ENCODE measurements around the gene EXD3. TPM values are rescaled to one million over a fixed set of nuclear protein-coding genes. Genes with fewer than 3 reads are reported as not detected.

EXD3 gene
- total RNA-seq, 2 experiments from 2014 or later: 8.1 to 9.0 TPM

- no peaks in the 10 kb centered on the region for H3K36me3 Mint-ChIP-seq (ENCODE audit: low read depth)
- no peak for TF ChIP-seq CTCF (IDR thresholded peaks at IDR 0.05)
- H3K4me3 Mint-ChIP-seq: no peak overlapping the region
- intact Hi-C loops (cut with micrococcal nuclease): loop anchor here (10.0 kb wide), 1 partner anchor 219 kb away; no protein-coding TSS in a partner anchor
- ATAC-seq: no peak
- ChIA-PET POLR2A (interaction anchor here (0.6 kb wide), 1 partner anchor 11 kb away, joined by 4 read pairs; no protein-coding TSS in a partner anchor), CTCF (no interaction called here)
- no peaks in the 10 kb centered on the region for H3K9me3 Mint-ChIP-seq
- H3K27me3 Mint-ChIP-seq: peaks cover 3% of the 10 kb centered on the region
- H3K27ac Mint-ChIP-seq: no peak overlapping the region
- no peak for DNase-seq
- peaks cover 15% of the 10 kb centered on the region for H3K4me1 Mint-ChIP-seq (ENCODE audit: low read depth)
Measured at GRCh38 chr9:137306066-137306849, 116.7 kb downstream of the EXD3 start.

- H3K27me3 Mint-ChIP-seq: peaks cover 4% of the 10 kb centered on the region
- no peaks in the 10 kb centered on the region for H3K36me3 Mint-ChIP-seq (ENCODE audit: low read depth)
- H3K4me1 Mint-ChIP-seq (ENCODE audit: low read depth): peaks cover 16% of the 10 kb centered on the region
- ATAC-seq (peak; percentile 2), DNase-seq (no peak)
- no peak for TF ChIP-seq CTCF (IDR thresholded peaks at IDR 0.05)
- no peaks in the 10 kb centered on the region for H3K9me3 Mint-ChIP-seq
- CTCF ChIA-PET: no interaction called here
- peak overlapping the region; percentile 57 for H3K27ac Mint-ChIP-seq
- no peak overlapping the region for H3K4me3 Mint-ChIP-seq
- intact Hi-C loops (cut with micrococcal nuclease): loop anchor here (10.0 kb wide), 1 partner anchor 219 kb away; no protein-coding TSS in a partner anchor
- POLR2A ChIA-PET: interaction anchor here (0.6 kb wide), 1 partner anchor 11 kb away, joined by 4 read pairs; no protein-coding TSS in a partner anchor
Measured at GRCh38 chr9:137305798-137306065, 117.2 kb downstream of the EXD3 start.

DNA sequence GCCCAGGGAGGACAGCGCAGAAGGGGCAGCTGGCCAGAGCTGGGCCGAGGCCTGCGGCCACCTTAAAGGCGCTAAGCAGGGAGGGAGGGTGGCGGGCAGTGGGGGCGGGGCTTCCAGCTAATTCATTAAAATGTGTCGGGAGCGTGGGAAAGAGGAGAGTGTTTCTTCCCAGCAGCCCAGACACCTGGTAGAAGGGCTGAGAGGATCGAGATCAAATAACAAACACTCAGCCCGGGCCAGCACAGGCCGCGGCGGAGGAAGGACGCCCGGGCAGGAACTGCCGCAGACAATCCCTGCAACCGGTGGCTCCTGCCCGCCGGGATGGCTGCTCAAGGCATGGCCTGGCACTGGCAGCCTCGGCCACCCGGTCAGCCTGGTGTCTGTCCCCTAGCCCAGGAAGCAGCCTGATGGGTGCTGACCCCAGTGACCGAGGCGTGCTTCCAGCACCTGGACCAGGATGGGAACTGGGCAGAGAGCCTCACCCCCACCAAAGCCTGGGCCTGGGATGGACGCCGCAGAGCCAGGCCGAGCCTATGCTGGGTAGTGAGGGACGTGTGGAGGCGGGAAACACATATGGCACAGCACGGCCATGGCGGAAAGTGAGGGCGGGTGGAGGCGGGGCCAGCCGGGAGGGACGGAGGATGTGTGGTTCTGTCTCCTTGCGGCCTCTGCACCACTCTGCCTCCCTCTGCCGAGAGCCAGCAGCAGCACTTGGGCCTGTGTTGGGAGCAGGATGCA is 117.7 kb downstream of the EXD3 start:
- CTCF ChIA-PET: interaction anchor here (0.6 to 1.0 kb wide), 2 partner anchors 11 to 44 kb away, joined by 3 read pairs; no protein-coding TSS in a partner anchor
- H3K4me3 Mint-ChIP-seq: no peak overlapping the region

DNA sequence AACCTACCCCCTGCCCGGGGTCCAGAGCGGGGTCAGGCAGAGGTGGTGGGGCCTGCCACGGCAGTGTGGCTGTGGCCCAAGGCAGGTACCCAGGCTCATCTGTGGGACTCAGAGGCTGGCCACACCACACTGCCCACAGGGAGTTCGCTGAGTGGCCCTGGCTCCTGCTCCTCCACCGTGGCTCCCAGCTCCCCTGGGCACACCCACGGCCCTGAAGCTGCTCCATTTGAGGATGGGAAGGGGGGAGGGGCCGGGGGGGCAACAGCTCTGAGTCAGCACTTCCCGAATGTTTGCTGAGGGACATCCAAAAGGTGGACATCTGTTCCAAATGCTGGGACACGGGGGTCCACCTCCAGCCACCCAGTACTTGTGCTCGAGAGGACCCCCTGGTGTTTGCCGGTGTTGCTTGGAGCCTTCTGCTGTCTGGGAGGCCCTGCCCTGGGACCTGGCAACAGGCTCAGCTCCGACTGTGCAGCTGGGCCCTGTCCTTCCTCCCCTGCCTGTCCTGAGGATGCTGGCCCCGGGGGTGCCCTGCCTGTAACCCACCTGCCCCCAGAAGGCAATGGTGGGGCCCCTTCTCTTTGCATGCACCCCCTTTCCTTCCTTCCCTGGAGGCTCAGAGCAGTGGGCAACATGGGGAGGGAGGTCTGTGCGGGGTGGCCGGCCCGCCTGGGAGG is 118.4 kb downstream of the EXD3 start:
- TF ChIP-seq CTCF (IDR thresholded peaks at IDR 0.05): no peak
- H3K27ac Mint-ChIP-seq: no peak overlapping the region
- no peak for DNase-seq
- no peak overlapping the region for H3K4me3 Mint-ChIP-seq
- POLR2A ChIA-PET: interaction anchor here (0.7 to 1.2 kb wide), 3 partner anchors 10 to 117 kb away, joined by 3 to 4 read pairs (median 3); partner anchors contain the start of gene ANAPC2
- H3K27me3 Mint-ChIP-seq: peaks cover 9% of the 10 kb centered on the region
- no peak for ATAC-seq
- H3K36me3 Mint-ChIP-seq (ENCODE audit: low read depth): no peaks in the 10 kb centered on the region
- H3K4me1 Mint-ChIP-seq (ENCODE audit: low read depth): peaks cover 17% of the 10 kb centered on the region
- H3K9me3 Mint-ChIP-seq: no peaks in the 10 kb centered on the region
- intact Hi-C loops (cut with micrococcal nuclease): loop anchor here (10.0 kb wide), 1 partner anchor 220 kb away; no protein-coding TSS in a partner anchor
- CTCF ChIA-PET: interaction anchor here (0.6 to 1.0 kb wide), 3 partner anchors 10 to 138 kb away, joined by 3 read pairs; no protein-coding TSS in a partner anchor

More for the DNA sequence above, 117.7 kb downstream of the EXD3 start:
- Mint-ChIP-seq H3K27me3 (peaks cover 6% of the 10 kb centered on the region), H3K27ac (peak overlapping the region; percentile 57), H3K9me3 (no peaks in the 10 kb centered on the region), H3K36me3 (ENCODE audit: low read depth) (no peaks in the 10 kb centered on the region), H3K4me1 (ENCODE audit: low read depth) (peaks cover 17% of the 10 kb centered on the region)
- POLR2A ChIA-PET: interaction anchor here (0.6 to 1.2 kb wide), 3 partner anchors 10 to 117 kb away, joined by 3 to 4 read pairs (median 4); partner anchors contain the start of gene ANAPC2
- intact Hi-C loops (cut with micrococcal nuclease): loop anchor here (10.0 kb wide), 1 partner anchor 220 kb away; no protein-coding TSS in a partner anchor
- TF ChIP-seq CTCF (IDR thresholded peaks at IDR 0.05): peak; percentile 17
- DNase-seq (peak; percentile 87), ATAC-seq (peak; percentile 74)
